AG04450 (cell line): Measurements from ENCODE around the gene MBD3L5. TPM values are rescaled to one million over a fixed set of nuclear protein-coding genes. Genes with fewer than 3 reads are reported as not detected.
"Not testable (repeated sequence)": the region's sequence is repeated elsewhere in the genome, so short reads cannot be mapped to it uniquely, and the experiment has no call there.

Experiments used
- CTCF ChIA-PET: fragments of 300-600, 350-600 bp; formaldehyde crosslinking; extraction: SDS; loops from one replicate; lab custom pipeline; 2022; ENCODE audit warnings: antibody characterized with exemption, inconsistent platforms; lab: Charles Lee
- POLR2A ChIA-PET: fragments of 350-600 bp; formaldehyde crosslinking; extraction: SDS; loops from one replicate; lab custom pipeline; 2021; ENCODE audit warnings: antibody characterized with exemption, inconsistent platforms; lab: Yijun Ruan, JAX
- DNase-seq: peaks from one replicate; pipeline ENCODE4 v3.0.0-alpha.2; 2011; ENCODE audit warnings: low read depth, low spot score
- H3K27ac ChIP-seq: one replicate; pipeline ENCODE4 v1.5.1; 2012; ENCODE audit warnings: low read depth, low read length, control low read depth
- H3K27me3 ChIP-seq: one replicate; pipeline ENCODE4 v1.6.0; 2012; ENCODE audit warnings: low read length; ENCODE audit not compliant: control insufficient read depth, insufficient read depth
- H3K4me3 ChIP-seq: 2 replicates; pipeline ENCODE4 v1.5.1; 2011; ENCODE audit warnings: mild to moderate bottlenecking, low read depth, low read length, control low read depth
- H3K9me3 ChIP-seq: 2 replicates; pipeline ENCODE4 v1.5.1; 2012; ENCODE audit warnings: low read length; ENCODE audit not compliant: control insufficient read depth, insufficient read depth
- CTCF ChIP-seq: IDR thresholded peaks from 2 replicates; pipeline ENCODE4 v1.5.1; 2011; ENCODE audit warnings: low read depth, low read length, control low read depth, inconsistent platforms
- polyA minus RNA-seq: library from RNA; depleted of rRNA, polyadenylated mRNA; stranded (reverse); fragments of >200 nt; gene quantifications from 2 replicates; pipeline ENCODE4 v1.2.3, GENCODE V29; 2011; rRNA and poly(A)+ RNA removed
- polyA plus RNA-seq: library from polyadenylated mRNA; depleted of rRNA; stranded (reverse); fragments of >200 nt; gene quantifications from 2 replicates; pipeline ENCODE4 v1.2.3, GENCODE V29; 2011; rRNA removed

MBD3L5 gene
- polyA plus RNA-seq = not detected in 2 replicates
- polyA minus RNA-seq = not detected in 2 replicates

DNA sequence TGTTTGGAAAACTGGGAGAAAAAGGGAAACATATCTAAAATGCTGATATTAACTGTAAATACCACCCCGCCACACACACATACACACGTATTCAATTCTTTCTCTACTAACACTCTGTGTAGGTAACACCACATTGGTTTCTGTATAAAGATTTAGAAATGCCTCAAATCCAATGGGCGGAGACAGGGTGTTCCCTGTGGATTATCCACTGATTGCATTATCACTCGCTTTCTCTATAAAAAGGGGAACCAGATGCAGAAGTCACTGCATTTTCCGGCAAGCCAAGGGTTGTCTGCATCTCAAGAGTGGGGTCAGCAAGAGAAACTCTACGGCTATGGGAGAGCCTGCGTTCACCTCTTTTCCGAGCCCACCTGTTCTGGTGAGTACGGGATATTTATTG is at the start of gene MBD3L5:
MBD3L5 (plus strand) TSS at position 301 of the 400 bp plus-strand sequence; CDS start at position 335, 34 bp downstream.
- POLR2A ChIA-PET, H3K9me3 ChIP-seq, H3K27ac ChIP-seq, DNase-seq, H3K27me3 ChIP-seq, CTCF ChIA-PET, H3K4me3 ChIP-seq: not testable (repeated sequence)

GRCh38 chr19:6983448-6983847 is 46.9 kb upstream of the MBD3L5 start:
- no peak for TF ChIP-seq CTCF
- CTCF ChIA-PET = no interaction called here
- POLR2A ChIA-PET = no interaction called here

GRCh38 chr19:6987850-6988249 is 42.5 kb upstream of the MBD3L5 start:
- Histone ChIP-seq H3K9me3 (peaks cover 40% of the 10 kb centered on the region), H3K4me3 (no peak overlapping the region), H3K27me3 (no peaks in the 10 kb centered on the region), H3K27ac (no peak overlapping the region)
- ChIA-PET POLR2A (interaction anchor here (0.7 kb wide), 1 partner anchor 187 kb away, joined by 6 read pairs; no protein-coding TSS in a partner anchor), CTCF (no interaction called here)
- TF ChIP-seq CTCF = no peak
- no peak for DNase-seq

More at GRCh38 chr19:6983448-6983847, 46.9 kb upstream of the MBD3L5 start:
- Histone ChIP-seq H3K27ac (no peak overlapping the region), H3K9me3 (peaks cover 24% of the 10 kb centered on the region), H3K27me3 (no peaks in the 10 kb centered on the region), H3K4me3 (no peak overlapping the region)
- no peak for DNase-seq

GRCh38 chr19:6988257-6988656 is 42.1 kb upstream of the MBD3L5 start:
- no peak for TF ChIP-seq CTCF
- Histone ChIP-seq H3K27ac (no peak overlapping the region), H3K9me3 (peaks cover 38% of the 10 kb centered on the region), H3K4me3 (no peak overlapping the region), H3K27me3 (no peaks in the 10 kb centered on the region)
- CTCF ChIA-PET = no interaction called here
- no peak for DNase-seq
- POLR2A ChIA-PET = interaction anchor here (0.6 kb wide), 1 partner anchor 15 kb away, joined by 3 read pairs; no protein-coding TSS in a partner anchor

DNA sequence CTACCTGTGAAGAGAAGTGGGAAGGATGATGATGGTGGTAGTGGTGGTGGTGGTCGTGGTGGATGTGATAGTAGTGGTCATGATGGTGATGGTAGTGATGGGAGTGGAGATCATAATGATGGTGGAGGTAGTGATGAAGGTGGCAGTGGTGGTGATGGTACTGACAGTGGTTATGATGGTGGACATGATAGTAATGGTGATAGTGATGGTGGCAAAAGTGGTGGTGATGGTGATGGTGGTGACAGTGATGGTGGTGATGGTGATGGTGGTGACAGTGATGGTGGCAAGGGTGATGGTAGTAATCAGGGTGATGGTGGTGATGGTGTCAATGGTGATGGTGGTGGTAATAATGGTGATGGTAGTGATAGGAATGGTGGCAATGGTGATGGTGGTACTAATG is 35.3 kb upstream of the MBD3L5 start:
- POLR2A ChIA-PET = no interaction called here
- CTCF ChIA-PET = no interaction called here
- TF ChIP-seq CTCF = no peak
- DNase-seq = no peak
- Histone ChIP-seq H3K4me3 (no peak overlapping the region), H3K27ac (no peak overlapping the region), H3K9me3 (peaks cover 44% of the 10 kb centered on the region), H3K27me3 (no peaks in the 10 kb centered on the region)
